Choroid plexus epithelial cell (primary cell): Measurements from ENCODE around the gene KCNQ1.

Experiments used
- DNase-seq: peaks from one replicate; pipeline ENCODE4 v3.0.0-alpha.2; 2010; ENCODE audit warnings: low read depth
- H3K4me3 ChIP-seq: 2 replicates; pipeline ENCODE4 v1.5.1; 2011; ENCODE audit warnings: low read depth, mild to moderate bottlenecking, control low read depth, low read length, moderate library complexity
- TF ChIP-seq, protein P1 (sequence below): conservative IDR thresholded peaks from 2 replicates; pipeline ENCODE4 v1.5.1; 2011; ENCODE audit warnings: low read depth, mild to moderate bottlenecking, control low read depth, inconsistent platforms, low read length, moderate library complexity

The KCNQ1 gene

DNA sequence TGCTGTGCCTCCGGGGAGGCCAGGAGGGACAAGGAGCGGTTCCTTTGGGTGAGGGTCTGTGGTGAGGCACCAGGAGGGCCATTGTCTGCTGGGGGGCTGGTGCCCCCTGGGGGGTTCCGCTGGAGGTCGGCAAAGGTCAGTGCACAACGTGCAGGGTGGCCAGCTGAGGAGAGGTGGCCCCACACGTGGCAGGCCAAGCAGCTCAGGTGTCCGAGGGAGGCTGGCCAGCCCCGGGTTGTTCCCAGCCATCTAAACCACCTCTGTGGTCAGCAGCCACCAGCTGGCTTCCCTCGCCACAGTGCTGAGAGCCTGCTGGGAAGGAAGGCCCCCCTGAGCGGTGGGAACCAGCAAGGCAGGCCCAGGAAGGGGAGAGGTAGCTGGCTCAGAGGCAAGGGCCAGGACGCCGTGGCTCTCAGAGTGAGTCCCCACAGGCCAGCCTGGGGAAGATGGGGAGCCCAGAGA lies 40.0 kb upstream of the KCNQ1 start:
- TF ChIP-seq, protein P1, sequence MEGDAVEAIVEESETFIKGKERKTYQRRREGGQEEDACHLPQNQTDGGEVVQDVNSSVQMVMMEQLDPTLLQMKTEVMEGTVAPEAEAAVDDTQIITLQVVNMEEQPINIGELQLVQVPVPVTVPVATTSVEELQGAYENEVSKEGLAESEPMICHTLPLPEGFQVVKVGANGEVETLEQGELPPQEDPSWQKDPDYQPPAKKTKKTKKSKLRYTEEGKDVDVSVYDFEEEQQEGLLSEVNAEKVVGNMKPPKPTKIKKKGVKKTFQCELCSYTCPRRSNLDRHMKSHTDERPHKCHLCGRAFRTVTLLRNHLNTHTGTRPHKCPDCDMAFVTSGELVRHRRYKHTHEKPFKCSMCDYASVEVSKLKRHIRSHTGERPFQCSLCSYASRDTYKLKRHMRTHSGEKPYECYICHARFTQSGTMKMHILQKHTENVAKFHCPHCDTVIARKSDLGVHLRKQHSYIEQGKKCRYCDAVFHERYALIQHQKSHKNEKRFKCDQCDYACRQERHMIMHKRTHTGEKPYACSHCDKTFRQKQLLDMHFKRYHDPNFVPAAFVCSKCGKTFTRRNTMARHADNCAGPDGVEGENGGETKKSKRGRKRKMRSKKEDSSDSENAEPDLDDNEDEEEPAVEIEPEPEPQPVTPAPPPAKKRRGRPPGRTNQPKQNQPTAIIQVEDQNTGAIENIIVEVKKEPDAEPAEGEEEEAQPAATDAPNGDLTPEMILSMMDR: no peak
- no peak for DNase-seq
- no peak overlapping the region for H3K4me3 ChIP-seq

GRCh38 chr11:2406451-2406850 lies 38.4 kb upstream of the KCNQ1 start:
- DNase-seq: no peak
- H3K4me3 ChIP-seq: no peak overlapping the region
- TF ChIP-seq, protein P1: no peak

DNA sequence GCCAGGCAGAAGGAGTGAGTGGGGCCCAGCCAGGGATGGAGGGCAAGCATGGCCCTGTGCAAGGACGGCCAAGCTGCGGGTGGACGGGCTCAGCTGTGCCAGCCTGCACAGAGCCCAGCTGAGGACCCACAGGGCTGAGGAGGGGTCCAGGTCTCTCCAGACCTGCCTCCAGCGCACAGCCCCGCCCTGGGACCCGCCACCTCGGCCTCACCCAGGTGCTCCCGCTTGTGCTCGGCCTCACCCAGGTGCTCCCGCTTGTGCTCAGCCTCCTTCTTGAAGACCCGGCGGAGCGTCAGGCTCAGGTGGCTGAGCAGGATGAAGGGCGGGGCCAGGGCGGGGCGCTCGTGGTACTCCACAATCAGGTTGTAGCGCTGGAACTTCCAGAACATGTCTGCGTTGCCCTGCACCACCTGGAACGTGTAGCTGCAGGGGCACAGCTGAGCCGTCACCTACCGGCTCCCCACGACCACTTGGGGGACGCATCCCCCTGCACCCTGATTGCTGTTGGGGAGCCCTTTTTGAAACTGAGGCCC lies 37.9 kb upstream of the KCNQ1 start:
- no peak overlapping the region for H3K4me3 ChIP-seq
- no peak for DNase-seq

GRCh38 chr11:2408671-2409070 lies 36.1 kb upstream of the KCNQ1 start:
- TF ChIP-seq, protein P1: no peak
- no peak for DNase-seq
- H3K4me3 ChIP-seq: no peak overlapping the region

More for the DNA sequence above, 37.9 kb upstream of the KCNQ1 start:
- TF ChIP-seq, protein P1: no peak

DNA sequence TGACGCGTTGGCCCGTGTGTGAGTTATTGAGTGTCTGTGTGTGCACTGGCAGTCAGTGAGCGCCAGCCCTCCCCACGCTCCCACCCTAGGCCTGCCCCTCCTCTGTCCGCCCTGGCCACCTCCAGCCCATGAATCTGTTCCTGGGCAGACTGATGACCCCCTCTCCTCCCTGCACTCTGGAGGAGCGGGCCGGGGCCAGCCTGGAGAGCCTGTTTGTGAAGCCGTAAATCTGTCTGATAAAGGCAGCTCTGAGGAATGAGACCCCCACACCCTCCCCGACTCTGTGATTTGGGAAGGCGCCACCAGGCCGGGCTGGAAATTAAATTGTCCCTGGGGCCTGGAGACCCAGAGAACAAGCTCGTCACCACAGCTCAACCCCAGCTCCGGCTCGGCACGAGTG lies 35.7 kb upstream of the KCNQ1 start:
- TF ChIP-seq, protein P1: no peak
- DNase-seq: no peak

GRCh38 chr11:2409611-2410468 lies 35.0 kb upstream of the KCNQ1 start:
- TF ChIP-seq, protein P1: no peak

More for the DNA sequence above, 35.7 kb upstream of the KCNQ1 start:
- H3K4me3 ChIP-seq: no peak overlapping the region

More at GRCh38 chr11:2409611-2410468, 35.0 kb upstream of the KCNQ1 start:
- peak; percentile 24 for DNase-seq
- H3K4me3 ChIP-seq: no peak overlapping the region
